SKM-1 (cell line): Measurements from ENCODE around the gene TMEM98.
"Not testable (repeated sequence)": the region's sequence is repeated elsewhere in the genome, so short reads cannot be mapped to it uniquely, and the experiment has no call there.

ENCODE experiments used
- DNase-seq: peaks from one replicate; lab custom pipeline; 2025; ENCODE audit not compliant: unreplicated experiment; lab: John Stamatoyannopoulos, UW

TMEM98 gene

DNA sequence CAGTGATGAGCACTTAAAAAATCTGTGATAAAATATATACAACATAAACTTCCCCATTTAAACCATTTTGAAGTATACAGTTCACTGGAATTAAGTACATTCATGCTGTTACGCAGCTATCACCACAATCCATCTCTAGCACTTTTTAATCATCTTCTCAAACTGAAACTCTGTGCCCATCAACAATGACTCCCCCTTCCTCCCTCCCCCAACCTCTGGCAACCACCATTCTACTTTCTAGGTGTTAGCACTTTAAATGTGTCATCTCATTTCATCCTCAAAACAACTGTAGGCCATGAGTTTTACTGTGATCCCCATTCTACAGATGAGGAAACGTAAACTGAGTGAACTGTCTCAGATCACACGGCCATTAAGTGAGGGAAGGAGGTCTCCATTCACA lies 13.8 kb upstream of the TMEM98 start:
- DNase-seq = no peak

DNA sequence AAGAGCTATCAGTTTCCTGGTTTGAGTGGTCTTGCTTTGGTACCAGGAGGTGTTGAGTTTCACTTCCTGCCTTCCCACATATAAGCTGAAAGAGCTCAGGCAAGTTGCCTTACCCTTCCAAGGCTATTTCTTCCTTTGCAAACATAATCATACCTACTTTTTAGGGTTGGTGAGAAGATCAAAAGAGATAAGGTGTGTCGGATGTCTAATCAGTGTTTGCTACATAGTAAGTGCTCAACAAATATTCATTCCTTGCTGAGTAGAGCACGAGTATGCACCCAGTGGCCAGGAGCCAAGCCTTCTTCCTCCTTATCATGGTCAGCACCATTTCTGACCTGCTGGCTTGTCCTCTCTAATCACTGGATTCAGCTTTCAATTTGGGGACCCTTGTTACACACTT lies 12.7 kb upstream of the TMEM98 start:
- DNase-seq = no peak

DNA sequence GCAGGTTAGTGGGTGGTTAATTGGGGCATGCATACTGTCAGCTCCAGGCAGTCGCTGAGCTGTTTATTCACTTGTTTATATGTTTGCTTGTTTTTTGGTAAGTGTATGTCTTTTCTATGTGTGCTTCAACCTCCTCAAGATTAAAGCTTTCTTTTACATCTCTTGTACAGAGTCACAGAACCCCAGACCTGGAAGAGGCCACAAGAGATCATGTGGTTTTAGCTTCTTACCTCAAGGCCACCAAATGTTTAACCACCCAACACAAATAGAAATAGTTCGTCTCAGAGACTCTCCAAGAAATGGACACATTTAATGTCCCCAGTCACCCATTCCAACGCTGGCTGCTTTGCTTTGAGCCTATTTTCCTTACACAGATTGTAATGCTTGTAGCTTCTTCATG lies 11.8 kb upstream of the TMEM98 start:
- DNase-seq = no peak

GRCh38 chr17:32917081-32917480 lies 10.9 kb upstream of the TMEM98 start:
- DNase-seq = no peak

- no peak for DNase-seq
Observed at GRCh38 chr17:32917842-32918241, 10.1 kb upstream of the TMEM98 start.

- not testable (repeated sequence) for DNase-seq
Observed at GRCh38 chr17:32919876-32920275, 8.1 kb upstream of the TMEM98 start.

GRCh38 chr17:32920293-32920692 lies 7.7 kb upstream of the TMEM98 start:
- DNase-seq = no peak

GRCh38 chr17:32921017-32921416 lies 6.9 kb upstream of the TMEM98 start:
- no peak for DNase-seq

- DNase-seq = not testable (repeated sequence)
Observed at GRCh38 chr17:32923905-32924304, 4.0 kb upstream of the TMEM98 start.

GRCh38 chr17:32926183-32926582 lies 1.8 kb upstream of the TMEM98 start:
- DNase-seq = no peak

GRCh38 chr17:32926789-32927188 lies 1.2 kb upstream of the TMEM98 start:
- not testable (repeated sequence) for DNase-seq

GRCh38 chr17:32927201-32927723 lies 691 bp upstream of the TMEM98 start:
- DNase-seq = no peak

- no peak for DNase-seq
Observed at GRCh38 chr17:32928586-32929535, 908 bp downstream of the TMEM98 start.

DNA sequence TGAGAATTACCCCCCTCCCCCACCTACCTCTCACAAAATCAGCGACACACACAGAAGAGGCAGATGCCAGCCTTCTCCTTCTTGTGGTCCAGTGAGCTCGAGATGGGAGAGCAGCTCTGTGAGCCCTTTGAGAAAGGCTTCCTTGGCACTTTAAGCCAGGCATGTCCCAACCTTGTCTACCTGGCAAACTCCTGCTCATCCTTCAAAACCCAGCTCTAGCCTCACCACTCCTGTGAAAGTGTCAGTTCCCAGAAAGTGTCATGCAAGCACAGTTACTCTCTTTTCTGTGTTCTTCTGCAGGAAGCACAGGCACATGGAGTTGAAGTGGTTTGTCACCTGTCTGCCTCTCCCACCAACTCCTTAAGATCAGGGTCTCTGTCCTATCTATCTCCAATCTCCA lies 1.6 kb downstream of the TMEM98 start:
- no peak for DNase-seq

GRCh38 chr17:32930512-32930911 lies 2.6 kb downstream of the TMEM98 start:
- DNase-seq = no peak

DNA sequence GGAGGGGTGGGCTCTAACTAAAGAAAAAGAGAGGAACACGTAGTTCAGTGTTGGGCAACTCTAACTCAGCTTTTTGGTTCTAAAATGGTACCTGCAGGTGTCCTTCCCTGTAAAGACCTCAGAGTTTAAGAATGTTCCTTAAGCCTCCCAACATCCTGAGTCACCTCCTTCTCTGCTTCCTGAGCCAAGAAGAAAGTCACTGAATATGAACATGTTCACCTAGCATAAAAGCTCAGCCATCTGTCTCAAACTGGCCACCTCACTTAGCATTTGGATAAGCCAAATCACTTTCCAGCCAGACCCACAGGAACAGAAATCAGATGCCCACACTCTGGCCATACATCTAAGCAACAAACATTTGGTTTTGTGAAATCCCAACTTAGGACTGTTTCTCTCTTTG lies 3.7 kb downstream of the TMEM98 start:
- no peak for DNase-seq

GRCh38 chr17:32933881-32934280 lies 5.9 kb downstream of the TMEM98 start:
- DNase-seq = no peak

DNA sequence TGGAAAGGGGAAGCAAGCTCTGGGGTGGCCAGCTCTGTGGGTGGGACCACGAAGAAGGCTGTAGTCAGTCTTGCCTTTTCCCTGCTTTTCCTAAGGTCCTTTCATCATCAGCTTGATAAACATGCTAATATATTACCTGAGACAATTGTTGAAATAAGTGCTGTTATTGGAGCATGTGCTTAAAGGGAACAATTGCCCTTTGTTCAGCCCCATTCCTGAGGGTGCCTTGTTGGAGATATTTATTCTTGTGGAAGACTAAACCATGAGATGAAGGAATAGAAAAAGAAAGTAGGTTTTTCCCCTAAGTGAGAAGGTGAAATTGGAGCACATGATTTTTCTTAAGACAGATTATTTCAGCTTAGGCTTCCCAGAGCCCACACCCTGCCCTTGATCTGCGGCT lies 7.8 kb downstream of the TMEM98 start:
- no peak for DNase-seq

DNA sequence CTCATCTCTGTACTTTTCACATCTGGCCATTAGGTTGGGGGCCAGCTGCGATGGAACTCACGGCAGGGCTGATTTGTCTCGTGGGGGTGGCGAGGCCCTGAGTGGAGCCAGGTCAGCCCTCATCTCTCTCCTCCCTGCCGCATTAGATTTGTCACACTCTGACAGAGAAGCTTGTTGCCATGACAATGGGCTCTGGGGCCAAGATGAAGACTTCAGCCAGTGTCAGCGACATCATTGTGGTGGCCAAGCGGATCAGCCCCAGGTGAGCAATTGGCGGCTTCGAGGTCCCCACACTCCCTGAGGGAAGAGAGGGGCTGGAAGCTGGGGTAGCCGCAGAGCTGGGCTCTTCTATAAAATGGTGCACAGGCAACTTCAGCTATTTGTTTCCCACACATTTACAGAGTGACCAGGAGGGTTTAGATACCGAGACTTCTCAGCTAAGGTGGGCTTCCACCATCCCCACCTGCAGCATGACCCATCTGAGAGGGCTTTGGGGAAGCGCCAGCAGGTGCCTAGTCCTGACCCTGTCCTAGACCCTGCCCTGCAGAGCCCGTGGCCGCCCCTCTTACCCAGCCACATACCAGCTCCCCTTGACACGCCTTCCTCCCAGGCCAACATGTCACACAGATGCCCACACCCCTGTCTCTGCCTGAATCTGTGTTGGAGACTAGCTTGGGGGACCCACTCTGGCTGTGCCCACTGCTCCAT lies 8.4 kb downstream of the TMEM98 start:
- DNase-seq = no peak

- no peak for DNase-seq
Observed at GRCh38 chr17:32936894-32937500, 9.0 kb downstream of the TMEM98 start.

DNA sequence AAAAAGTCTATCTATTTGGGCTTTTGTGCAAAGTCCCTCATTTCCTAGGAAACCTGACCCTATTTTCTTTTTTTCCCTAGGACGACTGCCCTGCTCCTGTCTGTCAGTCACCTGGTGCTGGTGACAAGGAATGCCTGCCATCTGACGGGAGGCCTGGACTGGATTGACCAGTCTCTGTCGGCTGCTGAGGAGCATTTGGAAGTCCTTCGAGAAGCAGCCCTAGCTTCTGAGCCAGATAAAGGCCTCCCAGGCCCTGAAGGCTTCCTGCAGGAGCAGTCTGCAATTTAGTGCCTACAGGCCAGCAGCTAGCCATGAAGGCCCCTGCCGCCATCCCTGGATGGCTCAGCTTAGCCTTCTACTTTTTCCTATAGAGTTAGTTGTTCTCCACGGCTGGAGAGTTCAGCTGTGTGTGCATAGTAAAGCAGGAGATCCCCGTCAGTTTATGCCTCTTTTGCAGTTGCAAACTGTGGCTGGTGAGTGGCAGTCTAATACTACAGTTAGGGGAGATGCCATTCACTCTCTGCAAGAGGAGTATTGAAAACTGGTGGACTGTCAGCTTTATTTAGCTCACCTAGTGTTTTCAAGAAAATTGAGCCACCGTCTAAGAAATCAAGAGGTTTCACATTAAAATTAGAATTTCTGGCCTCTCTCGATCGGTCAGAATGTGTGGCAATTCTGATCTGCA lies 12.9 kb downstream of the TMEM98 start:
- no peak for DNase-seq
